ENCODE measurements around the gene ARSA.

ARSA gene

GRCh38 chr22:50577697-50577986 lies 50.3 kb downstream of the ARSA start:
- no peak for DNase-seq

DNA sequence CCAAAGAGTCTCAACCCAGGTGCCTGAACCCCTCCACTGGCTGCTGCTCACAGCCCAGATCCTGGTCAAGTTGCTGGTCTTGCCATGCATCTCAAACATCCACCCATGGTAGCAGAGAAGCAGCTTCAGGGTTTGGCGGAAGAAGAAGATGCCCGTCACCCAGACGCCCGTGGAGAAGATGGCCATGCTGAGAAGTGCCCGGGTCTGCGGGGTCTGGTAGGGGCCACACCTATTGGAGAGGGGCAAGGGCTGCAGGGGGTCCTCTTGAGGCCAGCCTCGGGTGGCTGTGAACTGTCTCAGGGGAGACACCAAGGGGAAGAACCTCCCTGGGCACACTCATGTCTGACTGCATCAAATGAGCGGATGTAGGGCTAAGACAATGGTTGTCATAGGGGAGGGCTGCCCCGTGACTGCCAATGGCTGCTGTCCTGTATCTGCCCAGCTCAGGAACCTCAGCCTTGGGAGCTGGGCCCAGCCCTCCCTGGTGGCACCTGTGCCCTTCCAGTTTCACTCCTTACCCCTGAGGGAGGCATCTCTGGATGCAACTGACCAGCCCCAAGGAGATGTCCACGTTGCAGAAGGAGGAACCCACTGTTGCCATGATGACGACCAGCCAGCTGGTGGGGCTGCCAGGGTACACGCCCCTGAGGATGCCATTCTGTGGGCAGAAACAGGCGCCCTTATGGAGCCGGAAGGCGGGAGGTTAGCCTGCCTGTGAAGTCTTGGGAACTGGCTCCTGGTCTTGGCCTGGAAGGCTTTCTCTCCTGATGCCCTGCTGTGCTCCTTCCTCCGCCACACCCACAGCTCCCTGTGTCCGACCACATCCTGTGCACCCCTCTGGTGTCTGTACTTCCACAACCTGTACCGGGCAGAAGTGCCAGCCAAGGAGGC lies 50.9 kb downstream of the ARSA start:
- DNase-seq = no peak

DNA sequence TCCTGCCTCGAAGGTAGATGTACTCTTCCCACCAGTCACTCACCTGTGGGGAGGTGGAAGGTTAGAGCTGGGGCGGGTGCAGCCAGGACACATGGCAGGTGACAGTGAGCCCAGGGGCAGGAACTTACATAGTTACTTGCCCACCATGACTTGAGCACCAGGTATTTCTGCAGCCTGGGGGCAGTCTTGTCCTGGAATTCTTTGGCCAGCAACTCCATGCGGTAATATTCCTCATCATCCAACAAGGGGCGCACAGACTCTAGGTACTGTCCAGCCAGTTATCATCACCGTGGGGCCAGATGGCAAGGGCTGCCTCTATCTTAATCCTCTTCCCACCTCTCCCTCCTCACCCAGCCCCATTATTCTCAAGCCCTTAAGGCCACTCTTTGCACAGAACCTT lies 51.9 kb downstream of the ARSA start:
- DNase-seq = no peak

GRCh38 chr22:50575426-50575941 lies 52.5 kb downstream of the ARSA start:
- DNase-seq = no peak

Measured in stimulated activated naive CD4-positive, alpha-beta T cell treated with Interleukin-2 at 50 U/mL for 16 hours (primary cell).